HEK293 (cell line): ENCODE measurements around the gene SEMA6D.

Experiments used
- CTCF ChIA-PET: fragments of 350-600 bp; formaldehyde crosslinking; extraction: SDS; loops from one replicate; lab custom pipeline; 2021; ENCODE audit warnings: antibody characterized with exemption; lab: Yijun Ruan, JAX
- POLR2A ChIA-PET: fragments of 300-600 bp; formaldehyde crosslinking; extraction: SDS; loops from one replicate; lab custom pipeline; 2020; ENCODE audit warnings: antibody characterized with exemption, inconsistent platforms; lab: Yijun Ruan, JAX
- H3K27ac ChIP-seq: fragments of 200-500 bp; sonication (Bioruptor generic); 2 replicates; pipeline ENCODE4 v1.5.1; 2014; ENCODE audit warnings: low read depth, low read length, control low read depth, inconsistent platforms; ENCODE audit errors: extremely low read depth
- H3K36me3 ChIP-seq, 2 experiments: fragments of 200-500 bp in 1 of 2; sonication (Bioruptor generic) in 1 of 2; 1 replicate in 1 of 2; 2 replicates in 1 of 2; pipeline ENCODE4 v1.5.1; 2014 to 2017; ENCODE audit warnings: inconsistent platforms in 2 of 2, low read length in 2 of 2; ENCODE audit not compliant: control insufficient read depth in 2 of 2, insufficient read depth in 1 of 2
- H3K4me1 ChIP-seq: fragments of 200-500 bp; sonication (Bioruptor generic); 2 replicates; pipeline ENCODE4 v1.5.1; 2014; ENCODE audit warnings: mild to moderate bottlenecking, low read length, inconsistent platforms; ENCODE audit not compliant: control insufficient read depth, insufficient read depth
- H3K4me3 ChIP-seq: 2 replicates; pipeline ENCODE4 v1.5.1; 2011; ENCODE audit warnings: low read depth, mild to moderate bottlenecking, control low read depth, low read length, moderate library complexity
- H3K9me3 ChIP-seq: fragments of 200-500 bp; sonication (Bioruptor generic); 2 replicates; pipeline ENCODE4 v1.5.1; 2014; ENCODE audit warnings: low read depth, low read length, inconsistent platforms; ENCODE audit not compliant: control insufficient read depth, insufficient read depth
- GLI2 ChIP-seq: fragments of 450-650 bp; formaldehyde crosslinking; IDR thresholded peaks from 2 replicates; pipeline ENCODE4; 2017; ENCODE audit warnings: missing biosample characterization, missing genetic modification characterization, low read depth, borderline replicate concordance
- KLF8 ChIP-seq: fragments of 450-650 bp; formaldehyde crosslinking; IDR thresholded peaks from 2 replicates; pipeline ENCODE4 v1.5.1; 2016; ENCODE audit warnings: missing biosample characterization, missing genetic modification characterization
- OVOL3 ChIP-seq: fragments of 450-650 bp; formaldehyde crosslinking; IDR thresholded peaks from 2 replicates; pipeline ENCODE4 v1.5.1; 2016; ENCODE audit warnings: missing biosample characterization, missing genetic modification characterization
- PRDM2 ChIP-seq: fragments of 450-650 bp; formaldehyde crosslinking; IDR thresholded peaks from 2 replicates; pipeline ENCODE4 v1.5.1; 2016; ENCODE audit warnings: missing biosample characterization, missing genetic modification characterization, borderline replicate concordance
- RBAK ChIP-seq: fragments of 450-650 bp; formaldehyde crosslinking; IDR thresholded peaks from 2 replicates; pipeline ENCODE4 v1.5.1; 2016; ENCODE audit warnings: missing biosample characterization, missing genetic modification characterization
- ZFP41 ChIP-seq: fragments of 450-650 bp; formaldehyde crosslinking; IDR thresholded peaks from 2 replicates; pipeline ENCODE4 v1.5.1; 2016; ENCODE audit warnings: missing biosample characterization, missing genetic modification characterization, borderline replicate concordance
- ZNF19 ChIP-seq: fragments of 450-650 bp; formaldehyde crosslinking; IDR thresholded peaks from 2 replicates; pipeline ENCODE4; 2016; ENCODE audit warnings: missing biosample characterization, missing genetic modification characterization, low read depth
- ZNF2 ChIP-seq: fragments of 450-650 bp; formaldehyde crosslinking; IDR thresholded peaks from 2 replicates; pipeline ENCODE4 v1.5.1; 2016; ENCODE audit warnings: missing biosample characterization, missing genetic modification characterization
- ZNF23 ChIP-seq: fragments of 450-650 bp; formaldehyde crosslinking; IDR thresholded peaks from 2 replicates; pipeline ENCODE4 v1.5.1; 2016; ENCODE audit warnings: missing biosample characterization, missing genetic modification characterization, borderline replicate concordance
- ZNF544 ChIP-seq: fragments of 450-650 bp; formaldehyde crosslinking; IDR thresholded peaks from 2 replicates; pipeline ENCODE4 v1.5.0; 2017; ENCODE audit warnings: missing biosample characterization, missing genetic modification characterization
- ZNF610 ChIP-seq: fragments of 450-650 bp; formaldehyde crosslinking; IDR thresholded peaks from 2 replicates; pipeline ENCODE4 v1.5.1; 2016; ENCODE audit warnings: missing biosample characterization, missing genetic modification characterization, borderline replicate concordance
- ZNF704 ChIP-seq: fragments of 450-650 bp; formaldehyde crosslinking; IDR thresholded peaks from 2 replicates; pipeline ENCODE4 v1.5.1; 2016; ENCODE audit warnings: missing biosample characterization, missing genetic modification characterization
- TF ChIP-seq, protein P1 (sequence below): fragments of 450-650 bp; formaldehyde crosslinking; IDR thresholded peaks from 2 replicates; pipeline ENCODE4 v1.5.1; 2016; ENCODE audit warnings: missing biosample characterization, missing genetic modification characterization
- TF ChIP-seq, protein P2 (sequence below): fragments of 450-650 bp; formaldehyde crosslinking; IDR thresholded peaks from 2 replicates; pipeline ENCODE4 v1.5.0; 2017; ENCODE audit warnings: missing biosample characterization, missing genetic modification characterization, borderline replicate concordance
- TF ChIP-seq, protein P3 (sequence below): fragments of 450-650 bp; formaldehyde crosslinking; IDR thresholded peaks from 2 replicates; pipeline ENCODE4 v1.5.1; 2017; ENCODE audit warnings: missing biosample characterization, mild to moderate bottlenecking, missing genetic modification characterization, moderate library complexity

SEMA6D gene

DNA sequence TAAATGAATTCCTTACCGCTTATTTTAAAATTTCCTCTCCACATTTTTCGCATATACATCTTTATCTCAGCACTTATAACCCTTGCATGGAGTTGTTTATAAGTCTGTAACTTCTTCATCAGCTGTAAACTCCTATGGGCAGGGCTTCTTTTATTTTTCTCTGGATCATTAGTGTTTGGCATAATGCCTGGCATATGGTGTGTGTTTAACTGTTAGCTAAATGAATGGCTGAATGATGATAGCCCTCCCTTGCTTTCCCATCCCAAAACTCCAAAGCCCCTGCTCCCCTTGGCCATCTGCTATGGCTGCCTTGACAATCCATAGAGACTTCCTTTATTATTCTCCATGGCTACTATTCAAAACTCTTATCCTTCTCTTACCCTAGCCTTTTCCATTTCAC, 48.1 kb upstream of the SEMA6D start:
- Histone ChIP-seq H3K9me3 (no peaks in the 10 kb centered on the region), H3K4me1 (no peaks in the 10 kb centered on the region), H3K4me3 (no peak overlapping the region), H3K36me3 (no peaks in the 10 kb centered on the region)
- POLR2A ChIA-PET: no interaction called here
- CTCF ChIA-PET: interaction anchor here (0.8 kb wide), 1 partner anchor 326 kb away, joined by 3 read pairs; no protein-coding TSS in a partner anchor
- TF ChIP-seq, protein P1, sequence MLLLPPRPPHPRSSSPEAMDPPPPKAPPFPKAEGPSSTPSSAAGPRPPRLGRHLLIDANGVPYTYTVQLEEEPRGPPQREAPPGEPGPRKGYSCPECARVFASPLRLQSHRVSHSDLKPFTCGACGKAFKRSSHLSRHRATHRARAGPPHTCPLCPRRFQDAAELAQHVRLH (tag by site-specific recombination): no peak
- TF ChIP-seq RBAK (tag by site-specific recombination) (no peak), GLI2 (tag by site-specific recombination) (no peak), ZNF2 (no peak)
- TF ChIP-seq, all 188 proteins: peak for 0
- no peak overlapping the region for H3K27ac ChIP-seq

DNA sequence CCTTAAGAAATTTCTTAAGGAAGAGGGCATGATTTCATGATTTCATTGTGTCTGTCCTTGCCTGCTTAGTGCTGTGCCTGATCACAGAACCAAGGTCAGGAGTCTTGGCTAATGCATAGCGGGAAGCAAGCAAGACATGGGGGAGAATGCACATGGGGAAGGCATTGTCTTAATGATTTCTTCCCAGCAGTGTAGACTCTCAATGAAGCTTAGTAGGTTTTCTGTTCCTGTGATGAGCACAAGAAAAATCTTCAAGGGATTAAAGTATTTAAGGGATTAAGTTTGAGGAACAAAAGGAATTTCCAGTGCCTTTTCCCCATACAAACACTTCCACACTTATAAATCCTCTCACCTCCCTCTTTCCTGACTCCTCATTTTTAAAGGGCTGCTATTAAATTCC, 46.9 kb upstream of the SEMA6D start:
- Histone ChIP-seq H3K4me3 (no peak overlapping the region), H3K36me3 (no peaks in the 10 kb centered on the region), H3K4me1 (no peaks in the 10 kb centered on the region), H3K9me3 (no peaks in the 10 kb centered on the region)
- POLR2A ChIA-PET: no interaction called here
- CTCF ChIA-PET: no interaction called here
- TF ChIP-seq, protein P2, sequence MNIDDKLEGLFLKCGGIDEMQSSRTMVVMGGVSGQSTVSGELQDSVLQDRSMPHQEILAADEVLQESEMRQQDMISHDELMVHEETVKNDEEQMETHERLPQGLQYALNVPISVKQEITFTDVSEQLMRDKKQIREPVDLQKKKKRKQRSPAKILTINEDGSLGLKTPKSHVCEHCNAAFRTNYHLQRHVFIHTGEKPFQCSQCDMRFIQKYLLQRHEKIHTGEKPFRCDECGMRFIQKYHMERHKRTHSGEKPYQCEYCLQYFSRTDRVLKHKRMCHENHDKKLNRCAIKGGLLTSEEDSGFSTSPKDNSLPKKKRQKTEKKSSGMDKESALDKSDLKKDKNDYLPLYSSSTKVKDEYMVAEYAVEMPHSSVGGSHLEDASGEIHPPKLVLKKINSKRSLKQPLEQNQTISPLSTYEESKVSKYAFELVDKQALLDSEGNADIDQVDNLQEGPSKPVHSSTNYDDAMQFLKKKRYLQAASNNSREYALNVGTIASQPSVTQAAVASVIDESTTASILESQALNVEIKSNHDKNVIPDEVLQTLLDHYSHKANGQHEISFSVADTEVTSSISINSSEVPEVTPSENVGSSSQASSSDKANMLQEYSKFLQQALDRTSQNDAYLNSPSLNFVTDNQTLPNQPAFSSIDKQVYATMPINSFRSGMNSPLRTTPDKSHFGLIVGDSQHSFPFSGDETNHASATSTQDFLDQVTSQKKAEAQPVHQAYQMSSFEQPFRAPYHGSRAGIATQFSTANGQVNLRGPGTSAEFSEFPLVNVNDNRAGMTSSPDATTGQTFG (tag by site-specific recombination): no peak
- TF ChIP-seq ZNF704 (tag by site-specific recombination) (no peak), OVOL3 (tag by site-specific recombination) (no peak), ZNF610 (tag by site-specific recombination) (no peak), PRDM2 (tag by site-specific recombination) (no peak), ZNF544 (tag by site-specific recombination) (no peak), ZNF23 (tag by site-specific recombination) (no peak), ZFP41 (tag by site-specific recombination) (no peak), KLF8 (tag by site-specific recombination) (no peak), ZNF19 (tag by site-specific recombination) (no peak)
- TF ChIP-seq, protein P3, sequence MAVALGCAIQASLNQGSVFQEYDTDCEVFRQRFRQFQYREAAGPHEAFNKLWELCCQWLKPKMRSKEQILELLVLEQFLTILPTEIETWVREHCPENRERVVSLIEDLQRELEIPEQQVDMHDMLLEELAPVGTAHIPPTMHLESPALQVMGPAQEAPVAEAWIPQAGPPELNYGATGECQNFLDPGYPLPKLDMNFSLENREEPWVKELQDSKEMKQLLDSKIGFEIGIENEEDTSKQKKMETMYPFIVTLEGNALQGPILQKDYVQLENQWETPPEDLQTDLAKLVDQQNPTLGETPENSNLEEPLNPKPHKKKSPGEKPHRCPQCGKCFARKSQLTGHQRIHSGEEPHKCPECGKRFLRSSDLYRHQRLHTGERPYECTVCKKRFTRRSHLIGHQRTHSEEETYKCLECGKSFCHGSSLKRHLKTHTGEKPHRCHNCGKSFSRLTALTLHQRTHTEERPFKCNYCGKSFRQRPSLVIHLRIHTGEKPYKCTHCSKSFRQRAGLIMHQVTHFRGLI (tag by site-specific recombination): no peak
- TF ChIP-seq, all 188 proteins: peak for 0
- H3K27ac ChIP-seq: no peak overlapping the region
